ENCODE data around the gene PWWP2B.

Gene PWWP2B

DNA sequence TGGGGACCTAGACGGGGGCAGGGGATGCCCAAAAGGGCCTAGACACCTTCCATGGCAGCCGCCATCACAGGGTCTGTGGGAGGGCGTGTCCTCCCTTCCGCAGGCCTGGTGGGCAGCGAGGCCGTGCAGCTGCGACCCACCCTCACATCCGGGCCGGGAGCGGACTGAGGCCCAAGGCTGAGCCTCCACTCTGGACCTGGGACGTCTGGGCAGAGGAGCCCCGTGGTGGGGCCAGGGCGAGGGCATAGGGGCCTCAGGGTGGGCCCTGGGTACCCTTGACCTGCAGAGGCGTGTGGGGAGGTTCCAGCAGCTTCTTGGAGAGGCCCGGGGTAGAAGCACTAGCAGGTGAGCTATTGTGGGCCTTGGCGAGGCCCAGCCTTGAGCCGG, 49.2 kb downstream of the PWWP2B start:
- Histone ChIP-seq H3K9me3 (ENCODE audit: severe bottlenecking) (no peaks in the 10 kb centered on the region), H3K4me3 (ENCODE audit: severe bottlenecking) (no peak overlapping the region), H3K27me3 (ENCODE audit: insufficient read depth, poor library complexity, severe bottlenecking) (no peaks in the 10 kb centered on the region), H3K27ac (ENCODE audit: poor library complexity, severe bottlenecking) (peak overlapping the region; percentile 96), H3K36me3 (ENCODE audit: low read depth) (no peaks in the 10 kb centered on the region), H3K4me1 (ENCODE audit: insufficient read depth, poor library complexity, severe bottlenecking) (peaks cover 21% of the 10 kb centered on the region)
- no peak for ATAC-seq (ENCODE audit: low read depth)
- DNase-seq (ENCODE audit: low spot score), result no peak
- TF ChIP-seq, protein P1, sequence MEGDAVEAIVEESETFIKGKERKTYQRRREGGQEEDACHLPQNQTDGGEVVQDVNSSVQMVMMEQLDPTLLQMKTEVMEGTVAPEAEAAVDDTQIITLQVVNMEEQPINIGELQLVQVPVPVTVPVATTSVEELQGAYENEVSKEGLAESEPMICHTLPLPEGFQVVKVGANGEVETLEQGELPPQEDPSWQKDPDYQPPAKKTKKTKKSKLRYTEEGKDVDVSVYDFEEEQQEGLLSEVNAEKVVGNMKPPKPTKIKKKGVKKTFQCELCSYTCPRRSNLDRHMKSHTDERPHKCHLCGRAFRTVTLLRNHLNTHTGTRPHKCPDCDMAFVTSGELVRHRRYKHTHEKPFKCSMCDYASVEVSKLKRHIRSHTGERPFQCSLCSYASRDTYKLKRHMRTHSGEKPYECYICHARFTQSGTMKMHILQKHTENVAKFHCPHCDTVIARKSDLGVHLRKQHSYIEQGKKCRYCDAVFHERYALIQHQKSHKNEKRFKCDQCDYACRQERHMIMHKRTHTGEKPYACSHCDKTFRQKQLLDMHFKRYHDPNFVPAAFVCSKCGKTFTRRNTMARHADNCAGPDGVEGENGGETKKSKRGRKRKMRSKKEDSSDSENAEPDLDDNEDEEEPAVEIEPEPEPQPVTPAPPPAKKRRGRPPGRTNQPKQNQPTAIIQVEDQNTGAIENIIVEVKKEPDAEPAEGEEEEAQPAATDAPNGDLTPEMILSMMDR (IDR thresholded peaks at IDR 0.05; ENCODE audit: poor library complexity, severe bottlenecking), result no peak

DNA sequence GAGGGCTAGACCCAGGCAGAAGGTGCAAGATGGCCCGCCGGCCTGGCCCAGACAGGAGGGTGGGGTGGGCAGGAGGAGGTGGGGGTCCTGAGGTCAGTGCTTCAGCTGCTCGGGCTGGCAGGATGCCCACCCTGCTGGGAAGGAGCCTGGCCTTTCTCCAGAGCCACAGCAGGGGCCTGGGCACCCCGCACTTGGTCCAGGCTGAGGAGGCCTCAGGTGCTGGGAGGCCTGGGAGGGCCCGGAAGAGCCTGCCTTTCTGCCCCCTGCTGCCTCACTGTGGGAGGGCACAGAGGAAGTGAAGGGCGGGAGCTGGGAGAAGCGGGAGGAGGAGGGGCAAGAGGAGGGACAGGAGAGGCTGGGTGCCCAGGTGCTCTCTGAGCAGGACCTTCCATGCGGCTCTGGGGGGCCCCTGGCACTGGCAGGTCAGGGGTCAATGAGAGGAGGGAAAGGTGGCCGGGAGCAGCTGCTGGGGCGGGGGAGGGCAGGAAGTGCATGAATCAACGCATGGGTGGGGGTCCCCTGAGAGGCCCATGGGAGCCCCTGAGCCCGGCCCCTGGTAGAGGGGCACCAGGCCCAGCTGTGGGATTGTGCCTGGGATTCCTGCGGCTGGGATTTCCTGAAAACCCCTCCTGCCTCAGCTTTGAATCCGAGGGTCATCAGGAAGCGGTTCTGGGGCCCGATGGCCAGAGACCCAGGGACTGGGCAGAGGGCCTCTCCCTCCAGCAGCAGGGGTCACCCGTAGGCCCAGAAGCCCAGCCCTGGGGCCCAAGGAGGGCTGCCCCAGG, 49.9 kb downstream of the PWWP2B start:
- Histone ChIP-seq H3K27ac (ENCODE audit: poor library complexity, severe bottlenecking) (peak overlapping the region; percentile 96), H3K4me1 (ENCODE audit: insufficient read depth, poor library complexity, severe bottlenecking) (peaks cover 21% of the 10 kb centered on the region), H3K9me3 (ENCODE audit: severe bottlenecking) (no peaks in the 10 kb centered on the region), H3K4me3 (ENCODE audit: severe bottlenecking) (peak overlapping the region; percentile 26), H3K36me3 (ENCODE audit: low read depth) (no peaks in the 10 kb centered on the region), H3K27me3 (ENCODE audit: insufficient read depth, poor library complexity, severe bottlenecking) (no peaks in the 10 kb centered on the region)
- ATAC-seq (ENCODE audit: low read depth) (peak; percentile 62), DNase-seq (ENCODE audit: low spot score) (no peak)
- TF ChIP-seq, protein P1 (IDR thresholded peaks at IDR 0.05; ENCODE audit: poor library complexity, severe bottlenecking), result peak; percentile 55

GRCh38 chr10:132447446-132448247, 50.6 kb downstream of the PWWP2B start:
- ATAC-seq (ENCODE audit: low read depth) (peak; percentile 82), DNase-seq (ENCODE audit: low spot score) (peak; percentile 93)
- Histone ChIP-seq H3K36me3 (ENCODE audit: low read depth) (no peaks in the 10 kb centered on the region), H3K4me3 (ENCODE audit: severe bottlenecking) (peak overlapping the region; percentile 26), H3K4me1 (ENCODE audit: insufficient read depth, poor library complexity, severe bottlenecking) (peaks cover 22% of the 10 kb centered on the region), H3K27me3 (ENCODE audit: insufficient read depth, poor library complexity, severe bottlenecking) (no peaks in the 10 kb centered on the region), H3K9me3 (ENCODE audit: severe bottlenecking) (no peaks in the 10 kb centered on the region), H3K27ac (ENCODE audit: poor library complexity, severe bottlenecking) (peak overlapping the region; percentile 96)
- TF ChIP-seq, protein P1 (IDR thresholded peaks at IDR 0.05; ENCODE audit: poor library complexity, severe bottlenecking), result no peak

GRCh38 chr10:132448248-132448731, 51.3 kb downstream of the PWWP2B start:
- Histone ChIP-seq H3K4me3 (ENCODE audit: severe bottlenecking) (no peak overlapping the region), H3K4me1 (ENCODE audit: insufficient read depth, poor library complexity, severe bottlenecking) (peaks cover 25% of the 10 kb centered on the region)

More at GRCh38 chr10:132448248-132448731, 51.3 kb downstream of the PWWP2B start:
- H3K36me3 ChIP-seq (ENCODE audit: low read depth), result no peaks in the 10 kb centered on the region
- no peaks in the 10 kb centered on the region for H3K9me3 ChIP-seq (ENCODE audit: severe bottlenecking)
- ATAC-seq (ENCODE audit: low read depth), result peak; percentile 49
- TF ChIP-seq, protein P1 (IDR thresholded peaks at IDR 0.05; ENCODE audit: poor library complexity, severe bottlenecking), result no peak
- peak overlapping the region; percentile 96 for H3K27ac ChIP-seq (ENCODE audit: poor library complexity, severe bottlenecking)
- peak; percentile 92 for DNase-seq (ENCODE audit: low spot score)
- H3K27me3 ChIP-seq (ENCODE audit: insufficient read depth, poor library complexity, severe bottlenecking), result no peaks in the 10 kb centered on the region

All from RWPE2 (cell line).